ENCODE results near the gene GPR180. TPM values are rescaled to one million over a fixed set of nuclear protein-coding genes. Genes with fewer than 3 reads are reported as not detected.

Gene GPR180
- total RNA-seq, 4 donors from 2014 or later = 6.2 to 25.8 (median 12.6) TPM

GRCh38 chr13:94610475-94610874 is 8.8 kb downstream of the GPR180 start:
- TF ChIP-seq, protein P1, sequence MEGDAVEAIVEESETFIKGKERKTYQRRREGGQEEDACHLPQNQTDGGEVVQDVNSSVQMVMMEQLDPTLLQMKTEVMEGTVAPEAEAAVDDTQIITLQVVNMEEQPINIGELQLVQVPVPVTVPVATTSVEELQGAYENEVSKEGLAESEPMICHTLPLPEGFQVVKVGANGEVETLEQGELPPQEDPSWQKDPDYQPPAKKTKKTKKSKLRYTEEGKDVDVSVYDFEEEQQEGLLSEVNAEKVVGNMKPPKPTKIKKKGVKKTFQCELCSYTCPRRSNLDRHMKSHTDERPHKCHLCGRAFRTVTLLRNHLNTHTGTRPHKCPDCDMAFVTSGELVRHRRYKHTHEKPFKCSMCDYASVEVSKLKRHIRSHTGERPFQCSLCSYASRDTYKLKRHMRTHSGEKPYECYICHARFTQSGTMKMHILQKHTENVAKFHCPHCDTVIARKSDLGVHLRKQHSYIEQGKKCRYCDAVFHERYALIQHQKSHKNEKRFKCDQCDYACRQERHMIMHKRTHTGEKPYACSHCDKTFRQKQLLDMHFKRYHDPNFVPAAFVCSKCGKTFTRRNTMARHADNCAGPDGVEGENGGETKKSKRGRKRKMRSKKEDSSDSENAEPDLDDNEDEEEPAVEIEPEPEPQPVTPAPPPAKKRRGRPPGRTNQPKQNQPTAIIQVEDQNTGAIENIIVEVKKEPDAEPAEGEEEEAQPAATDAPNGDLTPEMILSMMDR (IDR thresholded peaks at IDR 0.05; ENCODE audit: low read depth) = no peak

DNA sequence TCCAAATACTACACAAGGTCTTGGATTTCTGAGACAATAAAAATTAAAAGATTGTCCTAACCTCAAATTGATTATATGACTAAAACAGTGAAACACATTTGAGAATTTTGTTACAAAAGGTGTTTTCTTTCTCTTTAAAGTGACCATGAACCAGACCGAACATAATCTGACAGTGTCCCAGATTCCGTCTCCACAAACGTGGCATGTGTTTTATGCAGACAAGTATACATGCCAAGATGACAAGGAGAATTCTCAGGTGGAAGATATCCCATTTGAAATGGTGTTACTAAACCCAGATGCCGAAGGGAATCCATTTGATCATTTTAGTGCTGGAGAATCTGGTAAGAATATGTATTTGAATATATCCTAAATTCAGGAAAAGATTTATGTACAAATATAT is 10.4 kb downstream of the GPR180 start:
- TF ChIP-seq, protein P1 (IDR thresholded peaks at IDR 0.05; ENCODE audit: low read depth) = no peak

- TF ChIP-seq, protein P1 (IDR thresholded peaks at IDR 0.05; ENCODE audit: low read depth) = no peak
Measured at GRCh38 chr13:94613051-94613450, 11.4 kb downstream of the GPR180 start.

DNA sequence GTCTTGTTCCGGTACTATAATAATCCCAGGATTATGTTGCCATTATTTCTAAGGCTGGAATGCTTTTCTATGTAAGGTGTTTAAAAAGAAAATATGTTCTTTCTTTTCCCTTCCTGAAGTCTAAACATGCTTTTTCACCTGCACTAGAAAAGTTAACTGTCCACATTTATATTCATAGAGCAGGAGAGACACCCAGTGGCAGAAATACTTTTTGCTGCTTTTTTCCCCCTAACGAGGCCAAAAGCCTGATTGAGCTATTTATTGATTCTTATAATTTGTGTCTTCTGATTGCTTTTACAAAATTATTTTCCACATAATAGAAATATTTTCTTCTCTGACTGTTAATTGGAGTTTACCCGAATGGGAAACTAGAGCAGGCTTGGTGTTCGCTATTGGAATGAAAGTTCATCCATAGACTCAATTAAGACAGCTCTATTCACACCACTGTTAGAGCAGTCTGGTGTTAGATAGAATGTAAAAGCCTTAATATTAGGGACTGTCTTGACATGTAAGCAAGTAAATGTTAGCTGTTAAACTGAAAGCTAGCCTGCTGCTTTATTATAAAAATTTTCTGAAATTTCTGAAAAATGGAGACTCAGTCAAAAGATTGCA is 15.8 kb downstream of the GPR180 start:
- TF ChIP-seq, protein P1 (IDR thresholded peaks at IDR 0.05; ENCODE audit: low read depth) = no peak

DNA sequence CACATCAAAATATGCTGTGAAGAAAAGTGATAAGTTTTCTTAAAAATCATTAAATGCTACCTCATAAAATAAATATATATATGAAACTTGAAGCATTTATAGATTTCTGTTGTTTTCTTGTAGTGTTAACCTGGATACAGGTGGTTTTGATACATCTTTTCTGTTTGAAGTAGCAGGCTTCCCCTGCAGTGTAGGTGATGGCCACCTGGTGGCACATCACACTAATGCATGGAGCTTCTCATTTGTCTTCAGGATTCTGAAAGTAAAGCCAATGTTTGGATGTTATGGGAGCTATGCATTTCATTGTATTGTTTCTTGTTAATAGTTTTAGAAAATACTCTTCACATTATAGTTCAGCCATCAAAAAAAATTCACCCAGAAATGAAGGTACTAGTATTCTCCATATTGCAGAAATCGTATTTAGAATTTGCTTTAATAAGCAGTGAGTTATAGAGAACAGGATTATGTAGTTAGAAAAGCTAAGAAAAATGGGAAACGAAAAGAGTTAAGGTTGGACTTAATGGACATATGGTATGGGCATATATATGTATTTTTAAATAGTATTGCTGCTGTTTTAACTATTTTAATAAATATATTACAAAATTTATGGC is 18.7 kb downstream of the GPR180 start:
- TF ChIP-seq, protein P1 (IDR thresholded peaks at IDR 0.05; ENCODE audit: low read depth) = no peak

- TF ChIP-seq, protein P1 (IDR thresholded peaks at IDR 0.05; ENCODE audit: low read depth) = no peak
Measured at GRCh38 chr13:94622344-94622743, 20.7 kb downstream of the GPR180 start.

- TF ChIP-seq, protein P1 (IDR thresholded peaks at IDR 0.05; ENCODE audit: low read depth) = no peak
Measured at GRCh38 chr13:94623316-94623715, 21.7 kb downstream of the GPR180 start.

All from subcutaneous adipose tissue (tissue), 4 donors.